ENCODE results near the gene DPM1. TPM values are rescaled to one million over a fixed set of nuclear protein-coding genes. Genes with fewer than 3 reads are reported as not detected.
"Not testable (repeated sequence)": the region's sequence is repeated elsewhere in the genome, so short reads cannot be mapped to it uniquely, and the experiment has no call there.

Gene DPM1
- total RNA-seq, 1 donor from 2014 or later = 43.9 TPM

GRCh38 chr20:50980071-50980681, 21.8 kb upstream of the DPM1 start:
- Mint-ChIP-seq H3K4me1 (ENCODE audit: low read depth) (peaks cover 9% of the 10 kb centered on the region), H3K27me3 (peaks cover 22% of the 10 kb centered on the region), H3K36me3 (ENCODE audit: insufficient read depth) (no peaks in the 10 kb centered on the region), H3K4me3 (ENCODE audit: low read depth) (no peak overlapping the region), H3K9me3 (ENCODE audit: low read depth) (no peaks in the 10 kb centered on the region), H3K27ac (no peak overlapping the region)
- DNase-seq (ENCODE audit: low spot score, unreplicated experiment) = no peak
- TF ChIP-seq CTCF (IDR thresholded peaks at IDR 0.05; ENCODE audit: unreplicated experiment) = no peak

DNA sequence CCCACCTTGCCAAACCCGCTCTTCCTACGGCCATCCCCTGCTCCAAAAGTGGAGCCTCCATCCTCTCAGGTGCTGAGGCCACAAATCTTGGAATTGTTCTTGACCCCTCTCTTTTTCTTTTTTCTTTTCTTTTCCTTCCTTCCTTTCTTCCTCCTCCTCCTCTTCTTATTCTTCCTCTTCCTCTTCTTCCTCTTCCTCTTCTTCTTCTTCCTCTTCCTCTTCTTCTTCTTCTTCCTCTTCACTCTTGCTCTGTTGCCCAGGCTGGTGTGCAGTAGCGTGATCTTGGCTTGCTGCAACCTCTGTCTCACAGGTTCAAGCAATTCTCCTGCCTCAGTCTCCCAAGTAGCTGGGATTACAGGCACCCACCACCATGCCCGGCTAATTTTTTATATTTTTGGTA, 20.2 kb upstream of the DPM1 start:
- H3K27me3 Mint-ChIP-seq = peaks cover 25% of the 10 kb centered on the region
- not testable (repeated sequence) for H3K9me3 Mint-ChIP-seq (ENCODE audit: low read depth); DNase-seq (ENCODE audit: low spot score, unreplicated experiment); H3K4me3 Mint-ChIP-seq (ENCODE audit: low read depth); H3K36me3 Mint-ChIP-seq (ENCODE audit: insufficient read depth); H3K27ac Mint-ChIP-seq; H3K4me1 Mint-ChIP-seq (ENCODE audit: low read depth)

GRCh38 chr20:50977066-50978021, 19.0 kb upstream of the DPM1 start:
- TF ChIP-seq CTCF (IDR thresholded peaks at IDR 0.05; ENCODE audit: unreplicated experiment) = no peak
- H3K4me1 Mint-ChIP-seq (ENCODE audit: low read depth) = peaks cover 9% of the 10 kb centered on the region
- H3K36me3 Mint-ChIP-seq (ENCODE audit: insufficient read depth) = no peaks in the 10 kb centered on the region
- no peak for DNase-seq (ENCODE audit: low spot score, unreplicated experiment)
- peaks cover 25% of the 10 kb centered on the region for H3K27me3 Mint-ChIP-seq
- H3K27ac Mint-ChIP-seq = peak overlapping the region; percentile 57
- peaks cover 3% of the 10 kb centered on the region for H3K9me3 Mint-ChIP-seq (ENCODE audit: low read depth)
- no peak overlapping the region for H3K4me3 Mint-ChIP-seq (ENCODE audit: low read depth)

GRCh38 chr20:50975701-50976330, 17.5 kb upstream of the DPM1 start:
- Mint-ChIP-seq H3K4me1 (ENCODE audit: low read depth) (peaks cover 9% of the 10 kb centered on the region), H3K27me3 (peaks cover 22% of the 10 kb centered on the region), H3K9me3 (ENCODE audit: low read depth) (peaks cover 3% of the 10 kb centered on the region), H3K36me3 (ENCODE audit: insufficient read depth) (no peaks in the 10 kb centered on the region), H3K4me3 (ENCODE audit: low read depth) (no peak overlapping the region), H3K27ac (no peak overlapping the region)
- no peak for TF ChIP-seq CTCF (IDR thresholded peaks at IDR 0.05; ENCODE audit: unreplicated experiment)
- no peak for DNase-seq (ENCODE audit: low spot score, unreplicated experiment)

DNA sequence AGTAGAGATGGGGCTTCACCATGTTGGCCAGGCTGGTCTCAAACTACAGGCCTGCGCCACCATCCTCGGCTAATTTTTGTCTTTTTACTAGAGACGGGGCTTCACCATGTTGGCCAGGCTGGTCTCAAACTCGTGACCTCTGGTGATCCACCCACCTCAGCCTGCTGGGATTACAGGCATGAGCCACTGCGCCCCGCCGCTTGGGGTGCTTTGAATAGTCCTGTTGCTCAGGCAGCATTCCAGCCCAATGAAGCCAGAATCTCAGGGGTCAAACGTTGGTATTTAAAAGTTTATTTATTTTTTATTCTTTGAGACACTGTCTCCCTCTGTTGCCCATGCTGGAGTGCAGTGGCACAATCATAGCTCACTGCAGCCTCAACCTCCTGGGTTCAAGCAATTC, 11.6 kb upstream of the DPM1 start:
- no peak for DNase-seq (ENCODE audit: low spot score, unreplicated experiment)
- no peaks in the 10 kb centered on the region for H3K4me1 Mint-ChIP-seq (ENCODE audit: low read depth)
- no peaks in the 10 kb centered on the region for H3K36me3 Mint-ChIP-seq (ENCODE audit: insufficient read depth)
- no peak for TF ChIP-seq CTCF (IDR thresholded peaks at IDR 0.05; ENCODE audit: unreplicated experiment)
- no peak overlapping the region for H3K4me3 Mint-ChIP-seq (ENCODE audit: low read depth)
- H3K9me3 Mint-ChIP-seq (ENCODE audit: low read depth) = peaks cover 3% of the 10 kb centered on the region
- no peak overlapping the region for H3K27ac Mint-ChIP-seq
- peaks cover 19% of the 10 kb centered on the region for H3K27me3 Mint-ChIP-seq
